Parathyroid adenoma (tissue), 2 donors: ENCODE results near the gene ERI2.
"Not testable (repeated sequence)": the region's sequence is repeated elsewhere in the genome, so short reads cannot be mapped to it uniquely, and the experiment has no call there.

ENCODE experiments used
- H2AFZ ChIP-seq: fragments of 300-600 bp; sonication (generic); one replicate; pipeline ENCODE4 v1.7.0; 2017; ENCODE audit warnings: antibody characterized with exemption, mild to moderate bottlenecking
- H3K27ac ChIP-seq: fragments of 300-600 bp; sonication (generic); one replicate; pipeline ENCODE4 v1.7.0; 2017
- H3K27me3 ChIP-seq: fragments of 300-600 bp; sonication (generic); one replicate; pipeline ENCODE4 v1.7.0; 2017; ENCODE audit warnings: low read length; ENCODE audit not compliant: control insufficient read depth, insufficient read depth
- H3K36me3 ChIP-seq: fragments of 300-600 bp; sonication (generic); one replicate; pipeline ENCODE4 v1.7.0; 2017; ENCODE audit warnings: low read length; ENCODE audit not compliant: control insufficient read depth, insufficient read depth
- H3K4me1 ChIP-seq: fragments of 300-600 bp; sonication (generic); one replicate; pipeline ENCODE4 v1.7.0; 2017; ENCODE audit warnings: control low read depth
- H3K4me2 ChIP-seq: fragments of 300-600 bp; sonication (generic); one replicate; pipeline ENCODE4 v1.7.0; 2017; ENCODE audit warnings: low read length
- H3K4me3 ChIP-seq: fragments of 300-600 bp; sonication (generic); one replicate; pipeline ENCODE4 v1.7.0; 2017; ENCODE audit warnings: low read depth, low read length
- H3K79me2 ChIP-seq: fragments of 300-600 bp; sonication (generic); one replicate; pipeline ENCODE4 v1.7.0; 2017; ENCODE audit warnings: control low read depth
- H3K9ac ChIP-seq: fragments of 300-600 bp; sonication (generic); one replicate; pipeline ENCODE4 v1.7.0; 2017; ENCODE audit warnings: mild to moderate bottlenecking
- H3K9me3 ChIP-seq: fragments of 300-600 bp; sonication (generic); one replicate; pipeline ENCODE4 v1.7.0; 2017; ENCODE audit warnings: low read length; ENCODE audit not compliant: control insufficient read depth
- TF ChIP-seq, protein P1 (sequence below): fragments of 300-600 bp; sonication (generic); IDR thresholded peaks from one replicate; pipeline ENCODE4 v1.7.0; 2017; ENCODE audit warnings: antibody characterized with exemption, mild to moderate bottlenecking
- donor health status: primary hyperparathyroidism.

ERI2 gene

DNA sequence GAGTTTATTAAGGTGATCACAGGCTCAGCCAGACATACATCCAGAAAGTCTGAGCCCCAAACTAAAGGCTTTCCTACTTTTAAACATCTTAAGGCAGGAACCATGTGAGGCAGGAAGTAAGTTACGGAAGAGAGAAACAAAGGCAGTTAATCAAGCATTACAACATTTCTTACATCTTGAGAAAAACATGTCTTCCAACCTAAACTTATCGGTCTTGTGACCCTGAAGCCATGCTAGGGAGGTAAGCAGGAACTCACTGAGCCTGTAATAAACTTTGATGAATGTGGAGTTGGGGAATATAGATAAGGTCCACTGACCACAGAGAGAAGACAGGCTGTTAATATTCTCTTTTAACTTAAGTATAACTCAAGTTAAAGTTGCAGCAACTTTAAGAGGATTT, 45.9 kb downstream of the ERI2 start:
- H3K27ac ChIP-seq: no peak overlapping the region
- H3K79me2 ChIP-seq: no peaks in the 10 kb centered on the region
- no peaks in the 10 kb centered on the region for H3K9me3 ChIP-seq
- H3K36me3 ChIP-seq: no peaks in the 10 kb centered on the region
- H3K4me3 ChIP-seq: no peak overlapping the region
- no peaks in the 10 kb centered on the region for H3K4me1 ChIP-seq
- no peak overlapping the region for H3K4me2 ChIP-seq
- no peak overlapping the region for H3K9ac ChIP-seq
- TF ChIP-seq, protein P1, sequence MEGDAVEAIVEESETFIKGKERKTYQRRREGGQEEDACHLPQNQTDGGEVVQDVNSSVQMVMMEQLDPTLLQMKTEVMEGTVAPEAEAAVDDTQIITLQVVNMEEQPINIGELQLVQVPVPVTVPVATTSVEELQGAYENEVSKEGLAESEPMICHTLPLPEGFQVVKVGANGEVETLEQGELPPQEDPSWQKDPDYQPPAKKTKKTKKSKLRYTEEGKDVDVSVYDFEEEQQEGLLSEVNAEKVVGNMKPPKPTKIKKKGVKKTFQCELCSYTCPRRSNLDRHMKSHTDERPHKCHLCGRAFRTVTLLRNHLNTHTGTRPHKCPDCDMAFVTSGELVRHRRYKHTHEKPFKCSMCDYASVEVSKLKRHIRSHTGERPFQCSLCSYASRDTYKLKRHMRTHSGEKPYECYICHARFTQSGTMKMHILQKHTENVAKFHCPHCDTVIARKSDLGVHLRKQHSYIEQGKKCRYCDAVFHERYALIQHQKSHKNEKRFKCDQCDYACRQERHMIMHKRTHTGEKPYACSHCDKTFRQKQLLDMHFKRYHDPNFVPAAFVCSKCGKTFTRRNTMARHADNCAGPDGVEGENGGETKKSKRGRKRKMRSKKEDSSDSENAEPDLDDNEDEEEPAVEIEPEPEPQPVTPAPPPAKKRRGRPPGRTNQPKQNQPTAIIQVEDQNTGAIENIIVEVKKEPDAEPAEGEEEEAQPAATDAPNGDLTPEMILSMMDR: no peak
- no peak overlapping the region for H2AFZ ChIP-seq
- H3K27me3 ChIP-seq: no peaks in the 10 kb centered on the region

DNA sequence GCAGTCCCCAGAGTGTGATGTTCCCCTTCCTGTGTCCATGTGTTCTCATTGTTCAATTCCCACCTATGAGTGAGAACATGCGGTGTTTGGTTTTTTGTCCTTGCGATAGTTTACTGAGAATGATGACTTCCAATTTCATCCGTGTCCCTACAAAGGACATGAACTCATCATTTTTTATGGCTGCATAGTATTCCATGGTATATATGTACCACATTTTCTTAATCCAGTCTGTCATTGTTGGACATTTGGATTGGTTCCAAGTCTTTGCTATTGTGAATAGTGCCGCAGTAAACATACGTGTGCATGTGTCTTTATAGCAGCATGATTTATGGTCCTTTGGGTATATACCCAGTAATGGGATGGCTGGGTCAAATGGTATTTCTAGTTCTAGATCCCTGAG, 50.5 kb downstream of the ERI2 start:
- H3K36me3 ChIP-seq, H3K9ac ChIP-seq, H3K79me2 ChIP-seq, H3K9me3 ChIP-seq, H3K27ac ChIP-seq, H2AFZ ChIP-seq, H3K4me3 ChIP-seq, H3K4me1 ChIP-seq, H3K27me3 ChIP-seq, H3K4me2 ChIP-seq: not testable (repeated sequence)

DNA sequence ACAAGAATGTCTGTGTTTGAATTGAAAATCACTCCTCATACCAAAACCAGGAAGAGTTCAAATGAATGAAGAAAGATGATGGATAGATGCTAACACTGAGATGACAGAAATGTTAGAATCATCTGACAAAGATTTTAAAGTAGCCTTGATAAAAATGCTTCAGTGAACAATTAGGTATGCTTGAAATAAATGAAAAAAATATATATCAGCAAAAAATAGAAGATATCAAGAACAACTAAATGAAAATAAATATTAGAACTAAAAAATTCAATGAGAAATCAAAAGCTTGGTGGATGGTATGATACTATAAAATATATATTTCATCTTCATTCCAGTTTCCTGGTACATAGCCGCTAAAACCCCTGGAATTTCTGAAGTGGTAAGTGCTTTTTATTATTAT, 51.0 kb downstream of the ERI2 start:
- TF ChIP-seq, protein P1: no peak
- H2AFZ ChIP-seq: no peak overlapping the region
- H3K27ac ChIP-seq: no peak overlapping the region
- H3K4me3 ChIP-seq: no peak overlapping the region
- H3K9ac ChIP-seq: no peak overlapping the region
- H3K4me1 ChIP-seq: no peaks in the 10 kb centered on the region
- no peaks in the 10 kb centered on the region for H3K36me3 ChIP-seq
- no peaks in the 10 kb centered on the region for H3K79me2 ChIP-seq
- H3K27me3 ChIP-seq: no peaks in the 10 kb centered on the region
- H3K9me3 ChIP-seq: no peaks in the 10 kb centered on the region
- H3K4me2 ChIP-seq: no peak overlapping the region

DNA sequence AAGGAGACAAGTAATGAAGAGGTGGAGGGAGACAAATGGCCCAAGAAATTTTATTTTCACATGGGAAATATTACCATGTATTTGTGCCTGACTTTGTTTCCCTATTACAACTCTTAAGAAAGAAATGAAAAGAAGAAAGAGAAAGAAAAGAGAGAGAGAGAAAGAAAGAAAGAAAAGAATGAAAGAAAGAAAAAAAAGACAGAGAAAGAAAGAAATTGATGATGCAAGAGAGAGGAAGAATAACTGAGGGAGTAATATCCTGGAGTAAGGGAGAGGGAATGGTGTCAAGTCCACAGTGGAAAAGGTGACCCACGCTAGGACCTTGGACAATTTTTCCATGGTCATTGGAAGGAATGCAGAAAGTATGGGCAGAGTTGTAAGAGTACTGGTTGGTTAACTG, 52.5 kb downstream of the ERI2 start:
- TF ChIP-seq, protein P1: no peak
- H3K4me1 ChIP-seq: no peaks in the 10 kb centered on the region
- no peak overlapping the region for H3K9ac ChIP-seq
- no peak overlapping the region for H2AFZ ChIP-seq
- H3K27me3 ChIP-seq: no peaks in the 10 kb centered on the region
- no peak overlapping the region for H3K4me2 ChIP-seq
- no peaks in the 10 kb centered on the region for H3K36me3 ChIP-seq
- no peak overlapping the region for H3K27ac ChIP-seq
- no peaks in the 10 kb centered on the region for H3K79me2 ChIP-seq
- no peak overlapping the region for H3K4me3 ChIP-seq
- H3K9me3 ChIP-seq: no peaks in the 10 kb centered on the region

DNA sequence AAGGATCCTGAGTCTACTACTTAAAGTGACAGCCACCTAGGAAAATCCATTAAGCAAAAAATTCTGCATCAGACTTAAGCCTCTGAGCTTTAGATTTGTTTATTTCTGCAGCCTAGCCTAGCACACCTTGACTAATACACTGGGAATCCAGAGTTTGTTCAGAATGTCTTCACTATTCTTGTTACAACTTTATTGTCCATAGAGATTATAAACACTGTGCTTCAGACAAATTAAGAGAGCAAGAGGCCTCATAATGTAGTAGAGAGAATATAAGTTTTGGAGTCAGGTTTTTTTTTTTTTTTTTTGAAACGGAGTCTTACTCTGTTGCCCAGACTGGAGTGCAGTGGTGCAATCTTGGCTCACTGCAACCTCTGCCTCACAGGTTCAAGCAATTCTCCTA, 55.7 kb downstream of the ERI2 start:
- Histone ChIP-seq H3K4me3 (no peak overlapping the region), H3K9me3 (no peaks in the 10 kb centered on the region), H3K27ac (no peak overlapping the region), H3K9ac (no peak overlapping the region), H3K4me2 (no peak overlapping the region), H3K36me3 (no peaks in the 10 kb centered on the region), H3K79me2 (no peaks in the 10 kb centered on the region), H3K4me1 (no peaks in the 10 kb centered on the region), H3K27me3 (no peaks in the 10 kb centered on the region), H2AFZ (no peak overlapping the region)
- TF ChIP-seq, protein P1: no peak
